Measurements from ENCODE around the gene IGFLR1.
"Not testable (repeated sequence)": the region's sequence is repeated elsewhere in the genome, so short reads cannot be mapped to it uniquely, and the experiment has no call there.

IGFLR1 gene

GRCh38 chr19:35704218-35704617 is 38.0 kb downstream of the IGFLR1 start, which contains the start of gene ZBTB32:
Gene ZBTB32, plus strand, starts transcription at chr19:35704558. Its CDS starts 10,069 bp downstream, at chr19:35714627.
- DNase-seq (ENCODE audit: low spot score) = peak; percentile 83

- DNase-seq (ENCODE audit: low spot score) = no peak
Measured at GRCh38 chr19:35703343-35703742, 38.9 kb downstream of the IGFLR1 start.

- peak; percentile 99 for DNase-seq (ENCODE audit: low spot score)
Measured at GRCh38 chr19:35702223-35703012, 39.8 kb downstream of the IGFLR1 start.

- no peak for DNase-seq (ENCODE audit: low spot score)
Measured at GRCh38 chr19:35696835-35697234, 45.4 kb downstream of the IGFLR1 start.

GRCh38 chr19:35695895-35696422 is 46.3 kb downstream of the IGFLR1 start:
- DNase-seq (ENCODE audit: low spot score) = no peak

GRCh38 chr19:35693835-35694599 is 48.2 kb downstream of the IGFLR1 start:
- peak; percentile 83 for DNase-seq (ENCODE audit: low spot score)

- DNase-seq (ENCODE audit: low spot score) = no peak
Measured at GRCh38 chr19:35693422-35693821, 48.8 kb downstream of the IGFLR1 start.

GRCh38 chr19:35692010-35692409 is 50.2 kb downstream of the IGFLR1 start:
- no peak for DNase-seq (ENCODE audit: low spot score)

- not testable (repeated sequence) for DNase-seq (ENCODE audit: low spot score)
Measured at GRCh38 chr19:35691106-35691505, 51.1 kb downstream of the IGFLR1 start.

GRCh38 chr19:35689836-35690235 is 52.4 kb downstream of the IGFLR1 start:
- DNase-seq (ENCODE audit: low spot score) = peak; percentile 65
